ENCODE measurements around the gene P2RX1.

The P2RX1 gene

GRCh38 chr17:3947318-3947810, 31.1 kb upstream of the P2RX1 start:
- Histone ChIP-seq H3K9me3 (ENCODE audit: insufficient read depth, low read length) (no peaks in the 10 kb centered on the region), H3K4me3 (ENCODE audit: insufficient read depth, low read length, poor library complexity, severe bottlenecking) (no peak overlapping the region), H3K4me2 (ENCODE audit: low read depth, low read length, poor library complexity, severe bottlenecking) (no peak overlapping the region), H4K20me1 (ENCODE audit: low read depth, low read length) (no peaks in the 10 kb centered on the region), H2AFZ (ENCODE audit: low read depth, low read length, severe bottlenecking) (no peak overlapping the region), H3K36me3 (ENCODE audit: low read length) (peaks cover 8% of the 10 kb centered on the region; the same call in 1 of the 2 replicates), H3K27ac (ENCODE audit: low read depth, low read length) (no peak overlapping the region), H3K27me3 (ENCODE audit: low read length) (no peaks in the 10 kb centered on the region), H3K79me2 (ENCODE audit: insufficient read depth, low read length) (peaks cover 6% of the 10 kb centered on the region; the same call in 1 of the 2 replicates), H3K9me2 (replicated peaks; ENCODE audit: insufficient read depth, low read length) (no peaks in the 10 kb centered on the region), H3K9ac (ENCODE audit: low read length) (no peak overlapping the region), H3F3A (ENCODE audit: insufficient read depth) (peaks cover 5% of the 10 kb centered on the region; the same call in 1 of the 2 replicates)
- TF ChIP-seq EZH2phosphoT487 (conservative IDR thresholded peaks at IDR 0.05; ENCODE audit: low read length), result no peak
- no peak for TF ChIP-seq CTCF (IDR thresholded peaks at IDR 0.05; ENCODE audit: insufficient read depth, low read length, poor library complexity, severe bottlenecking)

GRCh38 chr17:3946711-3947235, 30.5 kb upstream of the P2RX1 start:
- Histone ChIP-seq H3K9me2 (replicated peaks; ENCODE audit: insufficient read depth, low read length) (no peaks in the 10 kb centered on the region), H3K9ac (ENCODE audit: low read length) (no peak overlapping the region), H3K27ac (ENCODE audit: low read depth, low read length) (no peak overlapping the region), H3K4me2 (ENCODE audit: low read depth, low read length, poor library complexity, severe bottlenecking) (no peak overlapping the region), H3K36me3 (ENCODE audit: low read length) (peaks cover 8% of the 10 kb centered on the region; the same call in 1 of the 2 replicates), H3K9me3 (ENCODE audit: insufficient read depth, low read length) (no peaks in the 10 kb centered on the region), H3K27me3 (ENCODE audit: low read length) (no peaks in the 10 kb centered on the region), H3F3A (ENCODE audit: insufficient read depth) (peaks cover 5% of the 10 kb centered on the region; the same call in 1 of the 2 replicates), H3K79me2 (ENCODE audit: insufficient read depth, low read length) (peaks cover 6% of the 10 kb centered on the region; the same call in 1 of the 2 replicates), H2AFZ (ENCODE audit: low read depth, low read length, severe bottlenecking) (no peak overlapping the region), H3K4me3 (ENCODE audit: insufficient read depth, low read length, poor library complexity, severe bottlenecking) (no peak overlapping the region), H4K20me1 (ENCODE audit: low read depth, low read length) (no peaks in the 10 kb centered on the region)
- TF ChIP-seq EZH2phosphoT487 (conservative IDR thresholded peaks at IDR 0.05; ENCODE audit: low read length) (no peak), CTCF (IDR thresholded peaks at IDR 0.05; ENCODE audit: insufficient read depth, low read length, poor library complexity, severe bottlenecking) (no peak)

GRCh38 chr17:3944485-3945388, 28.5 kb upstream of the P2RX1 start:
- no peak overlapping the region for H3K9ac ChIP-seq (ENCODE audit: low read length)
- H3K4me2 ChIP-seq (ENCODE audit: low read depth, low read length, poor library complexity, severe bottlenecking), result no peak overlapping the region
- peaks cover 5% of the 10 kb centered on the region; the same call in 1 of the 2 replicates for H3F3A ChIP-seq (ENCODE audit: insufficient read depth)
- H3K79me2 ChIP-seq (ENCODE audit: insufficient read depth, low read length), result peaks cover 6% of the 10 kb centered on the region; the same call in 1 of the 2 replicates
- H3K36me3 ChIP-seq (ENCODE audit: low read length), result peaks cover 8% of the 10 kb centered on the region; the same call in 1 of the 2 replicates
- no peaks in the 10 kb centered on the region for H3K27me3 ChIP-seq (ENCODE audit: low read length)
- no peaks in the 10 kb centered on the region for H4K20me1 ChIP-seq (ENCODE audit: low read depth, low read length)
- no peak overlapping the region for H3K27ac ChIP-seq (ENCODE audit: low read depth, low read length)
- H3K9me2 ChIP-seq (replicated peaks; ENCODE audit: insufficient read depth, low read length), result no peaks in the 10 kb centered on the region
- H3K4me3 ChIP-seq (ENCODE audit: insufficient read depth, low read length, poor library complexity, severe bottlenecking), result no peak overlapping the region
- H3K9me3 ChIP-seq (ENCODE audit: insufficient read depth, low read length), result no peaks in the 10 kb centered on the region
- H2AFZ ChIP-seq (ENCODE audit: low read depth, low read length, severe bottlenecking), result no peak overlapping the region
- TF ChIP-seq CTCF (IDR thresholded peaks at IDR 0.05; ENCODE audit: insufficient read depth, low read length, poor library complexity, severe bottlenecking) (no peak), EZH2phosphoT487 (conservative IDR thresholded peaks at IDR 0.05; ENCODE audit: low read length) (no peak)
